Naive B cell (primary cell): Measurements from ENCODE around the gene DGKD. TPM values are rescaled to one million over a fixed set of nuclear protein-coding genes. Genes with fewer than 3 reads are reported as not detected.

Source experiments
- ATAC-seq, 2 donors: fragments of 150-1000 bp; cut with Tn5 transposase; 2 replicates each; pipeline ENCODE4 v1.10.0; 2021; ENCODE audit warnings: low read depth in 2 of 2, mild to moderate bottlenecking in 2 of 2, moderate library complexity in 2 of 2
- DNase-seq: peaks from one replicate; pipeline ENCODE4 v3.0.0; 2022
- H3K27ac Mint-ChIP-seq, 6 donors: one replicate each; pipeline ENCODE4 v1.8.0; 2020 to 2022; ENCODE audit warnings: mild to moderate bottlenecking in 6 of 6, mixed read lengths in 6 of 6, moderate library complexity in 5 of 6, inconsistent platforms in 2 of 6
- H3K27me3 Mint-ChIP-seq, 3 donors: one replicate each; pipeline ENCODE4 v1.8.0; 2021 to 2022; ENCODE audit warnings: mixed read lengths in 3 of 3, mild to moderate bottlenecking in 1 of 3
- H3K36me3 Mint-ChIP-seq, 2 donors: one replicate each; pipeline ENCODE4 v1.8.0; 2020 to 2022; ENCODE audit warnings: mixed read lengths in 2 of 2, inconsistent platforms in 1 of 2, mild to moderate bottlenecking in 1 of 2
- H3K4me1 Mint-ChIP-seq, 3 donors: one replicate each; pipeline ENCODE4 v1.8.0; 2020 to 2022; ENCODE audit warnings: mixed read lengths in 3 of 3, inconsistent platforms in 1 of 3, mild to moderate bottlenecking in 1 of 3, moderate library complexity in 1 of 3
- H3K4me3 Mint-ChIP-seq, 8 donors: one replicate each; pipeline ENCODE4 v1.8.0; 2020 to 2022; ENCODE audit warnings: mild to moderate bottlenecking in 8 of 8, mixed read lengths in 8 of 8, moderate library complexity in 8 of 8, inconsistent platforms in 2 of 8
- H3K9me3 Mint-ChIP-seq, 7 donors: one replicate each; pipeline ENCODE4 v1.8.0; 2020 to 2022; ENCODE audit warnings: mixed read lengths in 7 of 7, mild to moderate bottlenecking in 5 of 7, inconsistent platforms in 2 of 7, moderate library complexity in 1 of 7
- polyA plus RNA-seq, 6 donors: library from polyadenylated mRNA; unstranded; fragments of 300-500 nt; fragmentation: Illumina TruSeq; gene quantifications; one replicate each; pipeline ENCODE4 v1.2.3, GENCODE V29; 2021; ENCODE audit warnings: low read depth in 6 of 6

Gene DGKD
- 100 to 1,000 TPM in 1 of 6 donors, 10 to 100 TPM in 5; 38.0 to 111 (median 67.7) TPM for polyA plus RNA-seq

- peak; percentile 87 for DNase-seq
- ATAC-seq = peak; percentile 80 to 81
- Mint-ChIP-seq H3K9me3 (peaks cover 0 to 2% (median 0%) of the 10 kb centered on the region in 7 donors), H3K36me3 (peaks cover 0 to 5% of the 10 kb centered on the region in 2 donors), H3K27ac (peak within 1 kb of the TSS; percentile 96 to 100 (median 99)), H3K4me3 (peak within 1 kb of the TSS; percentile 94 to 100 (median 98)), H3K27me3 (no peaks in the 10 kb centered on the region), H3K4me1 (peaks cover 71 to 88% (median 86%) of the 10 kb centered on the region in 3 donors)
These were observed at the start of gene DGKD for GRCh38 chr2:233353769-233354499. DGKD (plus strand) TSS chr2:233354494; CDS start chr2:233354519, 25 bp downstream.

- Mint-ChIP-seq H3K36me3 (no peaks in the 10 kb centered on the region), H3K9me3 (peaks cover 0 to 2% (median 0%) of the 10 kb centered on the region in 7 donors), H3K27me3 (no peaks in the 10 kb centered on the region), H3K4me3 (no peak within 1 kb of the TSS), H3K27ac (peak within 1 kb of the TSS in 4 of 6 donors; percentile 20 to 86 (median 56)), H3K4me1 (peaks cover 28 to 49% (median 34%) of the 10 kb centered on the region in 3 donors)
- DNase-seq = no peak
- ATAC-seq = no peak
These were observed 46.7 kb upstream of the DGKD start, which contains the start of gene SAG for GRCh38 chr2:233307565-233307964. SAG (plus strand) TSS chr2:233307816; CDS start chr2:233309190, 1,374 bp downstream.

- peaks cover 30 to 62% (median 40%) of the 10 kb centered on the region in 3 donors for H3K4me1 Mint-ChIP-seq
- H3K27ac Mint-ChIP-seq = peak overlapping the region in 3 of 6 donors; percentile 60 to 84 (median 77)
- H3K27me3 Mint-ChIP-seq = no peaks in the 10 kb centered on the region
- H3K9me3 Mint-ChIP-seq = peaks cover 0 to 2% (median 0%) of the 10 kb centered on the region in 7 donors
- peak overlapping the region in 3 of 8 donors; percentile 0 to 61 (median 60) for H3K4me3 Mint-ChIP-seq
- peak; percentile 27 to 41 for ATAC-seq
- H3K36me3 Mint-ChIP-seq = no peaks in the 10 kb centered on the region
- no peak for DNase-seq
These were observed 42.9 kb upstream of the DGKD start for GRCh38 chr2:233311241-233311926.

GRCh38 chr2:233312874-233313273 is 41.4 kb upstream of the DGKD start:
- Mint-ChIP-seq H3K27ac (peak overlapping the region in 3 of 6 donors; percentile 82 to 95 (median 84)), H3K9me3 (peaks cover 0 to 2% (median 0%) of the 10 kb centered on the region in 7 donors)

GRCh38 chr2:233314180-233314925 is 39.9 kb upstream of the DGKD start:
- Mint-ChIP-seq H3K36me3 (no peaks in the 10 kb centered on the region), H3K9me3 (peaks cover 0 to 2% (median 0%) of the 10 kb centered on the region in 7 donors), H3K4me3 (no peak overlapping the region), H3K27ac (no peak overlapping the region), H3K27me3 (no peaks in the 10 kb centered on the region), H3K4me1 (peaks cover 37 to 64% (median 63%) of the 10 kb centered on the region in 3 donors)
- no peak for ATAC-seq
- no peak for DNase-seq

More at GRCh38 chr2:233312874-233313273, 41.4 kb upstream of the DGKD start:
- ATAC-seq (peak; percentile 20 to 44), DNase-seq (no peak)
- Mint-ChIP-seq H3K36me3 (no peaks in the 10 kb centered on the region), H3K27me3 (no peaks in the 10 kb centered on the region), H3K4me1 (peaks cover 30 to 63% (median 52%) of the 10 kb centered on the region in 3 donors), H3K4me3 (peak overlapping the region in 5 of 8 donors; percentile 32 to 60 (median 41))

GRCh38 chr2:233317196-233317943 is 36.9 kb upstream of the DGKD start:
- Mint-ChIP-seq H3K9me3 (peaks cover 0 to 2% (median 0%) of the 10 kb centered on the region in 7 donors), H3K4me1 (peaks cover 29 to 63% (median 59%) of the 10 kb centered on the region in 3 donors), H3K36me3 (no peaks in the 10 kb centered on the region), H3K27me3 (no peaks in the 10 kb centered on the region), H3K27ac (peak overlapping the region in 1 of 6 donors; percentile 14), H3K4me3 (no peak overlapping the region)
- DNase-seq = no peak
- no peak for ATAC-seq

GRCh38 chr2:233319256-233319655 is 35.0 kb upstream of the DGKD start:
- no peaks in the 10 kb centered on the region for H3K36me3 Mint-ChIP-seq
- peak overlapping the region in 2 of 6 donors; percentile 30 to 54 for H3K27ac Mint-ChIP-seq
- peaks cover 29 to 68% (median 58%) of the 10 kb centered on the region in 3 donors for H3K4me1 Mint-ChIP-seq
- peaks cover 0 to 2% (median 0%) of the 10 kb centered on the region in 7 donors for H3K9me3 Mint-ChIP-seq
- DNase-seq (no peak), ATAC-seq (no peak)
- H3K27me3 Mint-ChIP-seq = no peaks in the 10 kb centered on the region
- H3K4me3 Mint-ChIP-seq = no peak overlapping the region

- Mint-ChIP-seq H3K4me3 (no peak overlapping the region), H3K27ac (peak overlapping the region in 2 of 6 donors; percentile 82 to 83), H3K27me3 (no peaks in the 10 kb centered on the region), H3K36me3 (no peaks in the 10 kb centered on the region), H3K4me1 (peaks cover 38 to 73% (median 69%) of the 10 kb centered on the region in 3 donors), H3K9me3 (peaks cover 0 to 3% (median 0%) of the 10 kb centered on the region in 7 donors)
- DNase-seq (no peak), ATAC-seq (no peak)
These were observed 33.8 kb upstream of the DGKD start for GRCh38 chr2:233320470-233320869.

- H3K9me3 Mint-ChIP-seq = peaks cover 0 to 3% (median 0%) of the 10 kb centered on the region in 7 donors
- peaks cover 42 to 79% (median 76%) of the 10 kb centered on the region in 3 donors for H3K4me1 Mint-ChIP-seq
- H3K27ac Mint-ChIP-seq = peak overlapping the region in 3 of 6 donors; percentile 12 to 86 (median 38)
- H3K36me3 Mint-ChIP-seq = no peaks in the 10 kb centered on the region
- peak overlapping the region in 4 of 8 donors; percentile 17 to 54 (median 34) for H3K4me3 Mint-ChIP-seq
- DNase-seq = no peak
- ATAC-seq = no peak
- no peaks in the 10 kb centered on the region for H3K27me3 Mint-ChIP-seq
These were observed 33.1 kb upstream of the DGKD start for GRCh38 chr2:233321166-233321565.

GRCh38 chr2:233323851-233324250 is 30.4 kb upstream of the DGKD start:
- Mint-ChIP-seq H3K27ac (peak overlapping the region in 4 of 6 donors; percentile 53 to 92 (median 76)), H3K27me3 (no peaks in the 10 kb centered on the region)

GRCh38 chr2:233325256-233325655 is 29.0 kb upstream of the DGKD start:
- H3K27me3 Mint-ChIP-seq = no peaks in the 10 kb centered on the region
- DNase-seq (no peak), ATAC-seq (no peak)
- no peaks in the 10 kb centered on the region for H3K36me3 Mint-ChIP-seq
- peak overlapping the region in 5 of 6 donors; percentile 53 to 90 (median 62) for H3K27ac Mint-ChIP-seq
- peak overlapping the region in 4 of 8 donors; percentile 3 to 36 (median 10) for H3K4me3 Mint-ChIP-seq
- H3K4me1 Mint-ChIP-seq = peaks cover 45 to 88% (median 77%) of the 10 kb centered on the region in 3 donors
- H3K9me3 Mint-ChIP-seq = peaks cover 0 to 3% (median 0%) of the 10 kb centered on the region in 7 donors

More at GRCh38 chr2:233323851-233324250, 30.4 kb upstream of the DGKD start:
- H3K36me3 Mint-ChIP-seq = no peaks in the 10 kb centered on the region
- peaks cover 0 to 3% (median 0%) of the 10 kb centered on the region in 7 donors for H3K9me3 Mint-ChIP-seq
- no peak for ATAC-seq
- H3K4me3 Mint-ChIP-seq = peak overlapping the region in 1 of 8 donors; percentile 59
- DNase-seq = no peak
- peaks cover 41 to 83% (median 72%) of the 10 kb centered on the region in 3 donors for H3K4me1 Mint-ChIP-seq

- peak overlapping the region in 3 of 8 donors; percentile 9 to 78 (median 43) for H3K4me3 Mint-ChIP-seq
- peaks cover 0 to 3% (median 0%) of the 10 kb centered on the region in 7 donors for H3K9me3 Mint-ChIP-seq
- H3K4me1 Mint-ChIP-seq = peaks cover 48 to 89% (median 76%) of the 10 kb centered on the region in 3 donors
- H3K27ac Mint-ChIP-seq = peak overlapping the region in 5 of 6 donors; percentile 22 to 78 (median 53)
- H3K36me3 Mint-ChIP-seq = no peaks in the 10 kb centered on the region
- H3K27me3 Mint-ChIP-seq = no peaks in the 10 kb centered on the region
- ATAC-seq (peak in 1 of 2 donors; percentile 20), DNase-seq (no peak)
These were observed 28.5 kb upstream of the DGKD start for GRCh38 chr2:233325814-233326213.
